ENCODE results near the gene THAP4.
"Not testable (repeated sequence)": the region's sequence is repeated elsewhere in the genome, so short reads cannot be mapped to it uniquely, and the experiment has no call there.

The THAP4 gene

DNA sequence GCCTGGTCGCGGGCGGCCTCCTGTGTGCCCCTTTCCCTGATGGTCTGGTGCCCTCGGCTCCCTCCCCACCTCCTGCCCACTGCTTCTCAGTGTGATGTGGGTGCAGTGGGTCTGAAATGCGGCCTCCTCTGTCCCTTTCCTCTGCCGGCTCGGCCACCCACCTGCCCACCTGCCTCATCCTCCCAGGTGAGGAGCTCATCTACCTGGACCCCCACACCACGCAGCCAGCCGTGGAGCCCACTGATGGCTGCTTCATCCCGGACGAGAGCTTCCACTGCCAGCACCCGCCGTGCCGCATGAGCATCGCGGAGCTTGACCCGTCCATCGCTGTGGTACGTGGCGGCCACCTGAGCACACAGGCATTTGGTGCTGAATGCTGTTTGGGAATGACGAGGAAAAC is 31.4 kb upstream of the THAP4 start:
- no peak overlapping the region for H3K27ac ChIP-seq (ENCODE audit: low read length)
- peaks cover 72% of the 10 kb centered on the region for H3K36me3 ChIP-seq (ENCODE audit: insufficient read depth, low read length)

GRCh38 chr2:241666627-241667400 is 29.9 kb upstream of the THAP4 start:
- Histone ChIP-seq H2AFZ (ENCODE audit: low read depth, low read length) (no peak overlapping the region), H3K9me3 (ENCODE audit: insufficient read depth, low read length, severe bottlenecking) (no peaks in the 10 kb centered on the region), H3K79me2 (ENCODE audit: insufficient read depth, low read length) (no peaks in the 10 kb centered on the region), H3K27me3 (ENCODE audit: insufficient read depth, low read length, poor library complexity) (no peaks in the 10 kb centered on the region), H3K4me1 (ENCODE audit: insufficient read depth, low read length) (no peaks in the 10 kb centered on the region), H3K36me3 (ENCODE audit: insufficient read depth, low read length) (peaks cover 62% of the 10 kb centered on the region), H3K9ac (ENCODE audit: low read depth, low read length) (no peak overlapping the region), H3K27ac (ENCODE audit: low read length) (no peak overlapping the region), H4K20me1 (ENCODE audit: insufficient read depth, low read length) (peaks cover 8% of the 10 kb centered on the region), H3K4me3 (ENCODE audit: low read depth in 1 of 2, low read length in 2 of 2) (no peak overlapping the region), H3K4me2 (ENCODE audit: insufficient read depth, low read length) (no peak overlapping the region)
- TF ChIP-seq, protein P1, sequence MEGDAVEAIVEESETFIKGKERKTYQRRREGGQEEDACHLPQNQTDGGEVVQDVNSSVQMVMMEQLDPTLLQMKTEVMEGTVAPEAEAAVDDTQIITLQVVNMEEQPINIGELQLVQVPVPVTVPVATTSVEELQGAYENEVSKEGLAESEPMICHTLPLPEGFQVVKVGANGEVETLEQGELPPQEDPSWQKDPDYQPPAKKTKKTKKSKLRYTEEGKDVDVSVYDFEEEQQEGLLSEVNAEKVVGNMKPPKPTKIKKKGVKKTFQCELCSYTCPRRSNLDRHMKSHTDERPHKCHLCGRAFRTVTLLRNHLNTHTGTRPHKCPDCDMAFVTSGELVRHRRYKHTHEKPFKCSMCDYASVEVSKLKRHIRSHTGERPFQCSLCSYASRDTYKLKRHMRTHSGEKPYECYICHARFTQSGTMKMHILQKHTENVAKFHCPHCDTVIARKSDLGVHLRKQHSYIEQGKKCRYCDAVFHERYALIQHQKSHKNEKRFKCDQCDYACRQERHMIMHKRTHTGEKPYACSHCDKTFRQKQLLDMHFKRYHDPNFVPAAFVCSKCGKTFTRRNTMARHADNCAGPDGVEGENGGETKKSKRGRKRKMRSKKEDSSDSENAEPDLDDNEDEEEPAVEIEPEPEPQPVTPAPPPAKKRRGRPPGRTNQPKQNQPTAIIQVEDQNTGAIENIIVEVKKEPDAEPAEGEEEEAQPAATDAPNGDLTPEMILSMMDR (IDR thresholded peaks at IDR 0.05; ENCODE audit: borderline replicate concordance, extremely low read depth, low read length, poor library complexity, severe bottlenecking): no peak
- no peak for TF ChIP-seq EZH2 (IDR thresholded peaks at IDR 0.05; ENCODE audit: borderline replicate concordance, low read depth, low read length, severe bottlenecking)
- ATAC-seq (ENCODE audit: insufficient read depth, low read depth): no peak
- DNase-seq: no peak

More for the DNA sequence above, 31.4 kb upstream of the THAP4 start:
- Histone ChIP-seq H2AFZ (ENCODE audit: low read depth, low read length) (no peak overlapping the region), H3K9ac (ENCODE audit: low read depth, low read length) (no peak overlapping the region), H3K4me1 (ENCODE audit: insufficient read depth, low read length) (no peaks in the 10 kb centered on the region), H4K20me1 (ENCODE audit: insufficient read depth, low read length) (peaks cover 10% of the 10 kb centered on the region), H3K4me2 (ENCODE audit: insufficient read depth, low read length) (no peak overlapping the region), H3K79me2 (ENCODE audit: insufficient read depth, low read length) (no peaks in the 10 kb centered on the region), H3K9me3 (ENCODE audit: insufficient read depth, low read length, severe bottlenecking) (no peaks in the 10 kb centered on the region), H3K4me3 (ENCODE audit: low read depth in 1 of 2, low read length in 2 of 2) (no peak overlapping the region), H3K27me3 (ENCODE audit: insufficient read depth, low read length, poor library complexity) (no peaks in the 10 kb centered on the region)
- ATAC-seq (ENCODE audit: insufficient read depth, low read depth) (no peak), DNase-seq (no peak)
- TF ChIP-seq, protein P1 (IDR thresholded peaks at IDR 0.05; ENCODE audit: borderline replicate concordance, extremely low read depth, low read length, poor library complexity, severe bottlenecking): no peak
- no peak for TF ChIP-seq EZH2 (IDR thresholded peaks at IDR 0.05; ENCODE audit: borderline replicate concordance, low read depth, low read length, severe bottlenecking)

DNA sequence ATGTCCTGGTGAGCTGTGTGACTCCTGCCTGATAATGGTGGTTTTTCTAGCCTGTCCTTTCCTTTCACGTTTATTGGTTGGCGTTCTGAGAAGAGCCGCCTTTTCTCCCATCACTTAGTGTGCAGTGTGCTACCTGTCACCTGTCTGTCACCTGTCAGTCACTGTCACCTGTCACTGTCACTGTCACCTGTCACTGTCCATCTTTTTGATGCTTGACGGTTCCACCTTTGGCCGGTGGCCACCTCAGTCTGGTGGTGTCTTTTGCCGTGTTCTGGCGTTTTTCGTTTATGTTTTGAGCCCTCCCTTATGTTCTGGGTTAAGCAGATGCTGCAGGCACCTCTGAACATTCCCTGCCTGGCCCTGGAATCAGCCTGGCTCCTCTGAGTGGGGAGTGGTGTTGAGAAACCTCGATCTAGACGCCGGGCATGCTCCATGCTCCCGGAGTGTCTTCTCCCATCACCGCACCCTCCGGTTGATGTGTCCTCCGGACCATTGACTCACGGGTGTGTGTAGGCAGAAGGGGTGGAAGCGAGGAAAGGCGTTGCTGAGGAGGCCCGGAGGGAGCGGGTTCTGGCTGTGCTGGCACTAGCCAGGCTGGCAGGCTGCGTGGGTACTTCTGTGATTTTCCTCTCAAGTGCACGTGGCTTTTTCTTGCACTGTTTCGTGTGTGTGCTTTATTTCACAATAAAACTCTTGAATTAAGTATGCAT is 28.9 kb upstream of the THAP4 start:
- no peak overlapping the region for H2AFZ ChIP-seq (ENCODE audit: low read depth, low read length)
- ATAC-seq (ENCODE audit: insufficient read depth, low read depth) (no peak), DNase-seq (no peak)
- H3K27ac ChIP-seq (ENCODE audit: low read length): no peak overlapping the region
- no peaks in the 10 kb centered on the region for H3K79me2 ChIP-seq (ENCODE audit: insufficient read depth, low read length)
- TF ChIP-seq EZH2 (IDR thresholded peaks at IDR 0.05; ENCODE audit: borderline replicate concordance, low read depth, low read length, severe bottlenecking): no peak
- TF ChIP-seq, protein P1 (IDR thresholded peaks at IDR 0.05; ENCODE audit: borderline replicate concordance, extremely low read depth, low read length, poor library complexity, severe bottlenecking): no peak
- no peak overlapping the region for H3K4me2 ChIP-seq (ENCODE audit: insufficient read depth, low read length)
- no peaks in the 10 kb centered on the region for H3K27me3 ChIP-seq (ENCODE audit: insufficient read depth, low read length, poor library complexity)
- H3K4me1 ChIP-seq (ENCODE audit: insufficient read depth, low read length): no peaks in the 10 kb centered on the region
- peaks cover 62% of the 10 kb centered on the region for H3K36me3 ChIP-seq (ENCODE audit: insufficient read depth, low read length)
- no peak overlapping the region for H3K9ac ChIP-seq (ENCODE audit: low read depth, low read length)
- no peak overlapping the region for H3K4me3 ChIP-seq (ENCODE audit: low read depth in 1 of 2, low read length in 2 of 2)
- H4K20me1 ChIP-seq (ENCODE audit: insufficient read depth, low read length): peaks cover 8% of the 10 kb centered on the region
- no peaks in the 10 kb centered on the region for H3K9me3 ChIP-seq (ENCODE audit: insufficient read depth, low read length, severe bottlenecking)

DNA sequence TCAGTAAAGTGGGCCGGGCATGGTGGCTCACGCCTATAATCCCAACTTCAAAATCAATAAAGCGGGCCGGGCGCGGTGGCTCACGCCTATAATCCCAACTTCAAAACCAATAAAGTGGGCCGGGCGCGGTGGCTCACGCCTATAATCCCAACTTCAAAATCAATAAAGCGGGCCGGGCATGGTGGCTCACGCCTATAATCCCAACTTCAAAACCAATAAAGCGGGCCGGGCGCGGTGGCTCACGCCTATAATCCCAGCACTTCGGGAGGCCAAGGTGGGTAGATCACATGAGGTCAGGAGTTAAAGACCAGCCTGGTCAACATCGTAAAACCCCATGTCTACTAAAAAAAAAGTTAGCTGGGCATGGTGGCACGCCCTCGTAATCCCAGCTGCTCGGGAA is 25.8 kb upstream of the THAP4 start:
- not testable (repeated sequence) for H3K9me3 ChIP-seq (ENCODE audit: insufficient read depth, low read length, severe bottlenecking); H3K27ac ChIP-seq (ENCODE audit: low read length); DNase-seq; H3K27me3 ChIP-seq (ENCODE audit: insufficient read depth, low read length, poor library complexity); H3K4me2 ChIP-seq (ENCODE audit: insufficient read depth, low read length); H3K4me3 ChIP-seq (ENCODE audit: low read depth in 1 of 2, low read length in 2 of 2); H3K9ac ChIP-seq (ENCODE audit: low read depth, low read length); ATAC-seq (ENCODE audit: insufficient read depth, low read depth); H2AFZ ChIP-seq (ENCODE audit: low read depth, low read length); H3K79me2 ChIP-seq (ENCODE audit: insufficient read depth, low read length); H3K4me1 ChIP-seq (ENCODE audit: insufficient read depth, low read length)
- H4K20me1 ChIP-seq (ENCODE audit: insufficient read depth, low read length): peaks cover 14% of the 10 kb centered on the region
- H3K36me3 ChIP-seq (ENCODE audit: insufficient read depth, low read length): peaks cover 63% of the 10 kb centered on the region

All from DND-41 (cell line).